Stimulated activated CD4-positive, alpha-beta T cell treated with anti-CD3 and anti-CD28 coated beads, Interleukin-4, amount 100 ng/mL, for 24 hours (primary cell): ENCODE results near the gene FAM107B.
A peak's percentile ranks its signal among the peaks of the same experiment; 100 is the strongest.
"Not testable (repeated sequence)": the region's sequence is repeated elsewhere in the genome, so short reads cannot be mapped to it uniquely, and the experiment has no call there.

Source experiments
- DNase-seq: peaks from one replicate; pipeline ENCODE4 v3.0.0-alpha.2; 2020

FAM107B gene

GRCh38 chr10:14691359-14691758 is 83.3 kb downstream of the FAM107B start:
- DNase-seq: no peak

- no peak for DNase-seq
These were observed 86.1 kb downstream of the FAM107B start for GRCh38 chr10:14688606-14689005.

GRCh38 chr10:14688189-14688588 is 86.5 kb downstream of the FAM107B start:
- not testable (repeated sequence) for DNase-seq

GRCh38 chr10:14687340-14687739 is 87.4 kb downstream of the FAM107B start:
- DNase-seq: no peak

- no peak for DNase-seq
These were observed 88.3 kb downstream of the FAM107B start for GRCh38 chr10:14686356-14686755.

- DNase-seq: no peak
These were observed 90.3 kb downstream of the FAM107B start for GRCh38 chr10:14684354-14684753.

- DNase-seq: no peak
These were observed 91.4 kb downstream of the FAM107B start for GRCh38 chr10:14683256-14683655.

- DNase-seq: no peak
These were observed 92.9 kb downstream of the FAM107B start for GRCh38 chr10:14681802-14682201.

GRCh38 chr10:14681305-14681704 is 93.4 kb downstream of the FAM107B start:
- no peak for DNase-seq

GRCh38 chr10:14678637-14679036 is 96.1 kb downstream of the FAM107B start:
- DNase-seq: no peak

- no peak for DNase-seq
These were observed 98.0 kb downstream of the FAM107B start for GRCh38 chr10:14676732-14677131.

- no peak for DNase-seq
These were observed 100.2 kb downstream of the FAM107B start for GRCh38 chr10:14674376-14675050.

- no peak for DNase-seq
These were observed 101.4 kb downstream of the FAM107B start for GRCh38 chr10:14673189-14673861.

- DNase-seq: no peak
These were observed 103.3 kb downstream of the FAM107B start for GRCh38 chr10:14671386-14671831.

GRCh38 chr10:14670551-14671240 is 104.0 kb downstream of the FAM107B start:
- DNase-seq: no peak

- DNase-seq: no peak
These were observed 105.1 kb downstream of the FAM107B start for GRCh38 chr10:14669576-14669975.

- no peak for DNase-seq
These were observed 106.9 kb downstream of the FAM107B start for GRCh38 chr10:14667781-14668180.

- DNase-seq: no peak
These were observed 107.4 kb downstream of the FAM107B start for GRCh38 chr10:14667280-14667679.

GRCh38 chr10:14665865-14666857 is 108.5 kb downstream of the FAM107B start:
- DNase-seq: no peak

GRCh38 chr10:14665304-14665703 is 109.4 kb downstream of the FAM107B start:
- peak; percentile 39 for DNase-seq

GRCh38 chr10:14664345-14664744 is 110.4 kb downstream of the FAM107B start:
- no peak for DNase-seq

- DNase-seq: no peak
These were observed 112.9 kb downstream of the FAM107B start for GRCh38 chr10:14661818-14662217.

- DNase-seq: no peak
These were observed 113.9 kb downstream of the FAM107B start for GRCh38 chr10:14660831-14661230.
